Activated naive CD4-positive, alpha-beta T cell treated with anti-CD3 and anti-CD28 coated beads for 36 hours (primary cell): ENCODE measurements around the gene ALDH1A3. TPM values are rescaled to one million over a fixed set of nuclear protein-coding genes. Genes with fewer than 3 reads are reported as not detected.
"Not testable (repeated sequence)": the region's sequence is repeated elsewhere in the genome, so short reads cannot be mapped to it uniquely, and the experiment has no call there.

ENCODE experiments used
- CTCF ChIA-PET: fragments of 350-600 bp; sonication (Branson Sonifier 250); formaldehyde crosslinking; loops from one replicate; lab custom pipeline; 2021; ENCODE audit warnings: antibody characterized with exemption; lab: Charles Lee
- DNase-seq: peaks from one replicate; pipeline ENCODE4 v3.0.0-alpha.2; 2020
- H3K27ac Mint-ChIP-seq: one replicate; pipeline ENCODE4 v1.8.0; 2021; ENCODE audit warnings: mild to moderate bottlenecking, mixed read lengths
- H3K27me3 Mint-ChIP-seq: one replicate; pipeline ENCODE4 v1.8.0; 2021; ENCODE audit warnings: low read depth, mixed read lengths
- H3K36me3 Mint-ChIP-seq: one replicate; pipeline ENCODE4 v1.8.0; 2021; ENCODE audit warnings: low read depth, mixed read lengths
- H3K4me1 Mint-ChIP-seq: one replicate; pipeline ENCODE4 v1.8.0; 2021; ENCODE audit warnings: low read depth, mixed read lengths
- H3K4me3 Mint-ChIP-seq: one replicate; pipeline ENCODE4 v1.8.0; 2021; ENCODE audit warnings: mild to moderate bottlenecking, moderate library complexity, mixed read lengths
- H3K9me3 Mint-ChIP-seq: one replicate; pipeline ENCODE4 v1.8.0; 2021; ENCODE audit warnings: mixed read lengths
- intact Hi-C: fragments of 100-400 bp; cut with micrococcal nuclease; formaldehyde crosslinking; loops from one replicate; pipeline ENCODE4 v1.15.1; 2023
- total RNA-seq, 2 experiments: library from RNA; stranded (reverse); gene quantifications; one replicate each; pipeline ENCODE4 v1.2.3, GENCODE V29; 2021

Gene ALDH1A3
- total RNA-seq, 2 experiments from 2014 or later = not detected

GRCh38 chr15:100847194-100847593 lies 32.4 kb upstream of the ALDH1A3 start:
- CTCF ChIA-PET = no interaction called here
- Mint-ChIP-seq H3K4me3 (no peak overlapping the region), H3K9me3 (no peaks in the 10 kb centered on the region)

GRCh38 chr15:100849021-100849854 lies 30.4 kb upstream of the ALDH1A3 start:
- intact Hi-C loops = loop anchor here (1.0 kb wide), 1 partner anchor 157 kb away; no protein-coding TSS in a partner anchor
- peak; percentile 59 for DNase-seq
- H3K9me3 Mint-ChIP-seq = no peaks in the 10 kb centered on the region
- no peak overlapping the region for H3K27ac Mint-ChIP-seq
- peaks cover 9% of the 10 kb centered on the region for H3K27me3 Mint-ChIP-seq
- H3K4me3 Mint-ChIP-seq = peak overlapping the region; percentile 74
- no peaks in the 10 kb centered on the region for H3K36me3 Mint-ChIP-seq
- peaks cover 6% of the 10 kb centered on the region for H3K4me1 Mint-ChIP-seq
- CTCF ChIA-PET = interaction anchor here (0.8 to 1.5 kb wide), 4 partner anchors 24 to 158 kb away, joined by 3 to 5 read pairs (median 4); no protein-coding TSS in a partner anchor

More at GRCh38 chr15:100847194-100847593, 32.4 kb upstream of the ALDH1A3 start:
- peaks cover 6% of the 10 kb centered on the region for H3K4me1 Mint-ChIP-seq
- intact Hi-C loops = no loop called here
- H3K27me3 Mint-ChIP-seq = peaks cover 13% of the 10 kb centered on the region
- no peak for DNase-seq
- no peak overlapping the region for H3K27ac Mint-ChIP-seq
- H3K36me3 Mint-ChIP-seq = no peaks in the 10 kb centered on the region

- intact Hi-C loops = loop anchor here (1.0 kb wide), 1 partner anchor 156 kb away; no protein-coding TSS in a partner anchor
- DNase-seq = no peak
- no peaks in the 10 kb centered on the region for H3K36me3 Mint-ChIP-seq
- H3K9me3 Mint-ChIP-seq = no peaks in the 10 kb centered on the region
- H3K4me3 Mint-ChIP-seq = peak overlapping the region; percentile 74
- H3K27me3 Mint-ChIP-seq = peaks cover 9% of the 10 kb centered on the region
- H3K4me1 Mint-ChIP-seq = peaks cover 6% of the 10 kb centered on the region
- CTCF ChIA-PET = interaction anchor here (1.2 kb wide), 1 partner anchor 67 kb away, joined by 5 read pairs; no protein-coding TSS in a partner anchor
- no peak overlapping the region for H3K27ac Mint-ChIP-seq
Observed at GRCh38 chr15:100849855-100850218, 29.8 kb upstream of the ALDH1A3 start.

GRCh38 chr15:100851428-100852015 lies 28.1 kb upstream of the ALDH1A3 start:
- H3K4me1 Mint-ChIP-seq, H3K27me3 Mint-ChIP-seq, H3K4me3 Mint-ChIP-seq, CTCF ChIA-PET, DNase-seq, H3K27ac Mint-ChIP-seq, H3K9me3 Mint-ChIP-seq, H3K36me3 Mint-ChIP-seq, intact Hi-C loops: not testable (repeated sequence)

- no peaks in the 10 kb centered on the region for H3K9me3 Mint-ChIP-seq
- peaks cover 7% of the 10 kb centered on the region for H3K27me3 Mint-ChIP-seq
- no peak overlapping the region for H3K27ac Mint-ChIP-seq
- peaks cover 6% of the 10 kb centered on the region for H3K4me1 Mint-ChIP-seq
- DNase-seq = no peak
- H3K4me3 Mint-ChIP-seq = no peak overlapping the region
- CTCF ChIA-PET = no interaction called here
- no peaks in the 10 kb centered on the region for H3K36me3 Mint-ChIP-seq
- intact Hi-C loops = no loop called here
Observed at GRCh38 chr15:100852630-100853029, 27.0 kb upstream of the ALDH1A3 start.

- H3K27ac Mint-ChIP-seq = no peak overlapping the region
- H3K9me3 Mint-ChIP-seq = no peaks in the 10 kb centered on the region
- H3K4me3 Mint-ChIP-seq = no peak overlapping the region
- DNase-seq = no peak
- intact Hi-C loops = no loop called here
- CTCF ChIA-PET = no interaction called here
- H3K4me1 Mint-ChIP-seq = peaks cover 6% of the 10 kb centered on the region
- H3K36me3 Mint-ChIP-seq = no peaks in the 10 kb centered on the region
- H3K27me3 Mint-ChIP-seq = peaks cover 5% of the 10 kb centered on the region
Observed at GRCh38 chr15:100853676-100854440, 25.8 kb upstream of the ALDH1A3 start.

- Mint-ChIP-seq H3K27me3 (no peaks in the 10 kb centered on the region), H3K36me3 (peaks cover 1% of the 10 kb centered on the region), H3K27ac (no peak overlapping the region), H3K9me3 (peaks cover 3% of the 10 kb centered on the region), H3K4me1 (no peaks in the 10 kb centered on the region), H3K4me3 (no peak overlapping the region)
- CTCF ChIA-PET = no interaction called here
- no peak for DNase-seq
- intact Hi-C loops = no loop called here
Observed at GRCh38 chr15:100856867-100857266, 22.8 kb upstream of the ALDH1A3 start.

GRCh38 chr15:100858294-100858693 lies 21.3 kb upstream of the ALDH1A3 start:
- intact Hi-C loops = no loop called here

GRCh38 chr15:100859970-100860828 lies 19.4 kb upstream of the ALDH1A3 start:
- CTCF ChIA-PET = interaction anchor here (0.5 to 1.4 kb wide), 4 partner anchors 11 to 161 kb away, joined by 3 to 4 read pairs (median 4); no protein-coding TSS in a partner anchor
- no peak overlapping the region for H3K27ac Mint-ChIP-seq
- no peaks in the 10 kb centered on the region for H3K4me1 Mint-ChIP-seq
- H3K36me3 Mint-ChIP-seq = peaks cover 1% of the 10 kb centered on the region
- peaks cover 7% of the 10 kb centered on the region for H3K27me3 Mint-ChIP-seq
- intact Hi-C loops = no loop called here
- no peak overlapping the region for H3K4me3 Mint-ChIP-seq
- no peak for DNase-seq
- H3K9me3 Mint-ChIP-seq = peaks cover 3% of the 10 kb centered on the region

More at GRCh38 chr15:100858294-100858693, 21.3 kb upstream of the ALDH1A3 start:
- Mint-ChIP-seq H3K9me3 (peaks cover 3% of the 10 kb centered on the region), H3K27ac (no peak overlapping the region), H3K27me3 (no peaks in the 10 kb centered on the region), H3K36me3 (peaks cover 1% of the 10 kb centered on the region), H3K4me3 (no peak overlapping the region), H3K4me1 (no peaks in the 10 kb centered on the region)
- DNase-seq = no peak
- CTCF ChIA-PET = interaction anchor here (1.0 to 1.1 kb wide), 2 partner anchors 15 to 150 kb away, joined by 3 read pairs; no protein-coding TSS in a partner anchor

- Mint-ChIP-seq H3K4me1 (no peaks in the 10 kb centered on the region), H3K36me3 (peaks cover 1% of the 10 kb centered on the region), H3K27ac (no peak overlapping the region), H3K9me3 (peaks cover 3% of the 10 kb centered on the region), H3K4me3 (no peak overlapping the region), H3K27me3 (peaks cover 7% of the 10 kb centered on the region)
- no peak for DNase-seq
- CTCF ChIA-PET = no interaction called here
- intact Hi-C loops = no loop called here
Observed at GRCh38 chr15:100860829-100861510, 18.7 kb upstream of the ALDH1A3 start.

- peaks cover 1% of the 10 kb centered on the region for H3K36me3 Mint-ChIP-seq
- CTCF ChIA-PET = no interaction called here
- no peak for DNase-seq
- peaks cover 7% of the 10 kb centered on the region for H3K27me3 Mint-ChIP-seq
- no peak overlapping the region for H3K4me3 Mint-ChIP-seq
- H3K4me1 Mint-ChIP-seq = no peaks in the 10 kb centered on the region
- peaks cover 3% of the 10 kb centered on the region for H3K9me3 Mint-ChIP-seq
- intact Hi-C loops = no loop called here
- no peak overlapping the region for H3K27ac Mint-ChIP-seq
Observed at GRCh38 chr15:100861511-100861991, 18.1 kb upstream of the ALDH1A3 start.
